Hematopoietic multipotent progenitor cell treated with erythropoietin and hydrocortisone succinate and interleukin-3 and kit ligand, for 8 days (in vitro differentiated cells): ENCODE data around the gene COA3.

Experiments
- DNase-seq: peaks from one replicate; pipeline ENCODE4 v3.0.0-alpha.2; 2015

The COA3 gene

DNA sequence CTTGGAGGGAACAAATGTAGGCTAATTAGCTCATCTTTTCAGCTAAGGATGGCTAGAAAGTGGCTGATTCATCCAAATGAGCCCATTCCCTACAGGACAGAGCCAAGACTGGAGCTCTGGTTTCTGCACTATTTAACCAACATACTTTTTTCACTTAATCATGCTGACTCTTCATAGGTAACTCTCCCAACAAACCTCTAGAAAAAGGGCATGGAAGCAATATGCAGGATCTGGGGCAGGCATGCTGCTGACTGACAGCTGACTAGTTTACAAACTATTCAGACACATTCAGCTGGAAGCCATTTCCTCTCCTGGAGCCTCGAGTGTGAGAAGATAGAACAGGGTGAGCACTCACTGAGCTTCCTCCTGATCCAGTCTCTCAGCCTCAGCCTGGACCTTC, 19.4 kb upstream of the COA3 start:
- DNase-seq: no peak

DNA sequence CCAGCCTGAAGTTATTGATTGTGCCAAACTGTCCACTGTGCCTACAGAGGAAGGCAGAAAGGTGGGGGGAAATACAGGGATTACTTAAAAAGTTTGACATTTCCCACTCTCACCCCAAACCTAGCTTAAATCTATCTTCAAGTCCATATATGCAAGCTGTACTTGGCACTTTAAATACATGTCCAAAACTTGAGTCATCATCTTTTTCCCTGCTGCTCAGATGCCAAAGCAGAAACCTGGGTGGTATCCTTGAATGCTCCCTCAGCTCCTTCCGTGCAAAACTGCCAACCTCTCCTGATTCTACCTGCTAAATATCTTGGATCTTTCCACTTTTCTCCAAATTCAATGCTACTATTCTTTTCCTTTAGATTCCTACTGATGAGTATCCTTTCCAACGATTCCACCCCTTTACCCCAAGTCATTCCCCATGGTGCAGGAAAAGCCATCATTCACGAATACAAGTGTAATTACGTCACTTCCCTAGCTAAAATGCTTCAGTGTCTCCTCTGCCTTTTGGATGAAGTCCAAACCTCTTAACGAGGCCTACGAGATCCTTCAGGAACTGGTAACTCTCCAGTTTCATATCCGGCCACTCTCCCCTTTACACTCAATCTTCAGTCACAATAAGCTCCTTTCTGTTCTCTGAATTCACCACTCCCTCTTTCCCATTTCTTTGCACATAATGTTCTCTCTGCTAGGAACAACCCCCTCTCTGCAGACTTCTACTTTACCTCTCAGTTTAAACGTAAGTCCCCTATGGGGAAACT, 16.3 kb upstream of the COA3 start:
- no peak for DNase-seq

DNA sequence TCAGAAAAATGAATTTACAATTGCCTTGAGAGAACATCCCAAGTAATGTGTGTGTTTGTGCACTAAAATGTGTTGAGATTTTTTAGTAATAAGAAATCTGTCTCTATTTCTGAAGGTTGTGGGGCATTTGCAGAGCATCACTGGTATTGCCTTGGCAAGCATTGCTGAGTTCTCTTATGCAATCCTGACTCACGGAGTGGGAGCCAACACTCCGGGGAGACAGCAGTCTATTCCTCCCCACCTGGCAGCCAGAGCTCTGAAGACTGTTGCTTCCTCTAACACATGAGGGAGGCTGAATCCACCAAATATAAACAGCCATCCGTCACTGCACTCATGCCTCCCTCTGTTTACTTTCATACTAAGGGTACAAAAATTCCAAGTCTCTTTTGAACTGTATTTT, 10.7 kb upstream of the COA3 start:
- no peak for DNase-seq

DNA sequence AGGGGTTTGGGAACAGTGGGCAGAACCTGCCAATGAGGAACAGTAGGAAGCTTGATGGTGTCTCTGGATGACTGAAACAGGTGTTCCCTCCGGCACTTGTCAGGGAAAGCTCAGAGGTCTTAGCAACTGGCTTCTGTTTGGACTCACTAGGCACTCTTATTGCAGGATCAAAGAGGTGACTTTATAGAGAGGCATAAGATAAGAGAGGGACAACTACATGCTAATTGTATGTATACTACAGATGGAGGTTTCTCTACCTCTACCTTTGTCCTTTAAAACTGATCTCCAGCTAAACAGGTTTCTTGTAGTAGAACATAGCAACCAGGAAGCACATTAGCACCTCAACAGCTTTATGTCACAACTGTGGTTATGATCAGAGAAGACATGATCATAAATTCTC, 7.7 kb upstream of the COA3 start:
- DNase-seq: no peak

DNA sequence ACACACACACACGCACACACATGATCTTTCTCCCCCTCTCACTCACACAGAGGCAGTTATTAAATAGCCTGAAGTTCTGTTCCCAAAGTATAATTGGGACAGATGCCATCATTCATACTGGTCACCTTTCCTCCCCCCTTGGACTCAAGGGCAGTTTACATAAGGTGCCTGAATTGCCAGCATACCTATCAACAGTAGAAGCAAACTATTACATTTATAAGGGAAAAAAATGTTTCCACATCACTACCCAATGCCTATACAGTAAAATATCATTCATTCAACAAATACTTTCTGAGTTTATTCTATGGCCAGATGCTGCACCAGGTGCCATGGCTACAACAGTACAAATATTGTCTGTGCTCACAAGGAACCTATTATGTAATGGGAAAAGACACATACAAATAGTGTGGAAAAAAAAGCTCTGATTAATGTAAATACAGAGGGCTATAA, 6.4 kb upstream of the COA3 start:
- DNase-seq: no peak

DNA sequence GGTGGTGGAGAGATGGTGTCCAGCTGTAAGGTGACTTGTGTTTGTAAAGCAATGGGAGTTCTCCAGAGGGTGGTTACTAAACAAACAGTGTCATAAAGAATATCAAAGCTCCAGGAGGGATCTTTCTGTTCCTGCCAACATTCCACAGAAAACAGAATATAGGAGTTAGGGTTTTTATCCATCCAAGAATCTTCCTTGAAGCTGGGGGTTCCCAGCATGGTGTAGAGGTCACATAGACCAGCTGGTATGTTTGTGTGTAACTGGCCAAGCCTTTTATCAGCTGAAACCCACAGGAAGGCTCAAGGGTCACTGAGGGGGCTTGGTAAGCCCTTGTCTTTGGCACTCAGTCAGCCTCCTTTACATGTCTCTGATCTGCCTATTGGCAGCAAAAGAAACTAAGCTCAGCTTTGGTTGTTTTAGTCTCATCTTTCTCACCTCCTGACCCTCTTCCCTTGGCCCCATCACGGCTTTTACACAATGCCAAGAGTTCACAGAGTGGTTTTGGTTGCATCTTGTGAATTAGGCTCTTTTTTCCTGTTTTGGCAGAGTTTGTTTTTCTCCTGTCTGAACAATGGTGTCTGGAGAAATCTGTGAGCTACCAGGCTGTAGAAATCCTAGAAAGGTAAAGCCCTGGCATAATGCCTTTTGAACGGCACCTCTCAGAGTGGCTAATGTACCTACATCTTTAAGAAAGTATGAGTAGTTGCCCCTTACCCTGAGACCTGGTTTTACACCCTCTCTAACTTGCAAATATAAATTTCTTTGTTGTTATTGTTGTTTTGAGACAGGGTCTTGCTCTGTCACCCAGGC, 4.8 kb upstream of the COA3 start:
- DNase-seq: no peak

DNA sequence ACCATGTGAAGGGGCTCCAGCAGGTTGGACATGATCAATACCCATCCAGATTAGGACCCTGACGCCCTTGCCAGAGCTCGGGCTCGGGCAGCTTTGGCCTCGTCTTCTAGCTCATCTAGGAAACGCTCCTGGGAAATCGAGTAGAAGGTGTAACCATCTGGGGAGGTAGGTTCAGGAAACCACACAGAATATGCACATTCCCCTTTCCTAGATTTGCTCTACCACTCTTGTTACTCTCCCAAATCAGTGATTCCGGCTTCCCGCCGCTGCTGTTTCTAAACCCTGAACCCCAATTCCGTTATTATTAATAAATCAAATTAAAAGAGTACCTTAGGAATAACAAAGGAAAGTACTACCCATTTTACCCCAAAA, 507 bp downstream of the COA3 start:
- no peak for DNase-seq

DNA sequence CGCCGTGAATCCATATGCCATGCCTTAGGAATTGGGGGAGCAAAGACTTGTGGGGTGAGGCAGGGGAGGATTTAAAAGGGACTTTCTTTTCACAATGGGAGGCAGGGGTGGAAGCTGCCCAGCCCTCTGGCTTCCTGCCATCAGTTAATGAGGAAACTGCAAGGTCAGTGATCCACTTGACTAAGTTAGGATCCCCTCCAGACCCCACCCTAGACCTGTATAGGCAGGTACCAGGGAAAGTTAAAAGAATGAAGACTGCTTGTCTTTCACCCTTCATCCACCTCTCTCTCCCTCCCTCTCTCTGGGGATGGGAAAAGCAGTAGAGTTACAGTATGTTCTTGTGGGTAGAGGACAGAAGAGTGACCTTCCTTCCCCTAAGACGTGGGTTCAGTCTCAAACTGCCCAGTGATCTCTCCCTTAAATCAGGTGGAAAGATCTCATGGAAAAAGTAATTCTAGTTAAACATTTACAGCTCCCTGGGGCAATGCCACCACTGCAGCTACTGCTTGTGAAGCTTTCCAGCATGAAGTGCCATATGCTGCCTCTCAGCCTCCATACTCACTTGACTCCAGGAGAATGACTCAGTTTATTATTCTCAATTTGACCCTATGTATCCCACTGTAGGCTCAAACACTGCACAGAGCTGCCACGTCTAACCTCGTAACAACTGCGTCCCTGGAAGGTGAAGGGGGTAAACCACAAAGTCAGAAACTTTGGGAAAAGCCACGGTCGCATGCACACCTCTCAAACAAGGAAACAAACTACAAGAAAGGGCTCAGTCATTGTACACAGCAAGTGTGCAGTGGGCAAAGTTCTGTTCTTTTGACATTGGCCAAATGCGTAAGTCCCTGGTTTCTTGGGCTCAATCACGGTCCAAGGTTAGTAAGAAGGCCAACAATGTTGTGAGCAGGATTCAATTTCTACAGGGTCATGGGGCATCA, 1.2 kb downstream of the COA3 start:
- DNase-seq: no peak

DNA sequence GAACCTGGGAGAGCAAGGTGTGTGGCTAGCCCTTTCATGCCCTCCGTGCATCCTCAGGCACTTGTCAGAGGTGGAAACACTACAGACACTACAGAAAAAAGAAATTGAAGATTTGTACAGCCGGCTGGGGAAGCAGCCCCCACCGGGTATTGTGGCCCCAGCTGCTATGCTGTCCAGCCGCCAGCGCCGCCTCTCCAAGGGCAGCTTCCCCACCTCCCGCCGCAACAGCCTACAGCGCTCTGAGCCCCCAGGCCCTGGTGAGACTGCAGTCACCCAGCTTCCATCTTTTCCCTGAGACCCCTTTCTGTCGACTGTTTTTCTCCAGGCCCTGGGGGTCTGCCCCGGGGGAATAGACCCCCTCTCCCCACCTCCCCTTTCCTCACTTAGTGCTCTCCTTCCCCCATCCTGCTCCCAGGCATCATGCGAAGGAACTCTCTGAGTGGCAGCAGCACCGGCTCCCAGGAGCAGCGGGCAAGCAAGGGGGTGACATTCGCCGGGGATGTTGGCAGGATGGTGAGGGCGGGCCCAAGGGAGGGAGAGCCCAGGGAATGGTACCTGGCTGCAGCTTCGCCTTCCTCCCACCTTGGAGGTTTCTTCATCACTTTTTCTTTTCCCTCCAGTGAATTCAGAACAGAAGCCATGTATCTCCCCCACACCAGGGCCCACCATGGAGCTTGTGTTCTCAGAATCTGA, 2.3 kb downstream of the COA3 start:
- no peak for DNase-seq

DNA sequence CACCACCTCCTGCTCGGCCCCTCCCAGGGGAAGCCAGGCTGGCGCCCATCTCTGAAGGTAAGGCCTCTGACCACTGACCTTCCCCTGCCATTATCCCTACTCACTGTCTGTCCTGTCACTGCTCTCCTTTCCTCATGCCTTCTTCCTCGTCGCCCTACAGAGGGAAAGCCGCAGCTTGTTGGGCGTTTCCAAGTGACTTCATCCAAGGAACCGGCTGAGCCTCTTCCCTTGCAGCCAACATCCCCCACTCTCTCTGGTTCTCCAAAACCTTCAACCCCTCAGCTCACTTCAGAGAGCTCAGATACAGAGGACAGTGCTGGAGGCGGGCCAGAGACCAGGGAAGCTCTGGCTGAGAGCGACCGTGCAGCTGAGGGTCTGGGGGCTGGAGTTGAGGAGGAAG, 3.0 kb downstream of the COA3 start:
- no peak for DNase-seq

DNA sequence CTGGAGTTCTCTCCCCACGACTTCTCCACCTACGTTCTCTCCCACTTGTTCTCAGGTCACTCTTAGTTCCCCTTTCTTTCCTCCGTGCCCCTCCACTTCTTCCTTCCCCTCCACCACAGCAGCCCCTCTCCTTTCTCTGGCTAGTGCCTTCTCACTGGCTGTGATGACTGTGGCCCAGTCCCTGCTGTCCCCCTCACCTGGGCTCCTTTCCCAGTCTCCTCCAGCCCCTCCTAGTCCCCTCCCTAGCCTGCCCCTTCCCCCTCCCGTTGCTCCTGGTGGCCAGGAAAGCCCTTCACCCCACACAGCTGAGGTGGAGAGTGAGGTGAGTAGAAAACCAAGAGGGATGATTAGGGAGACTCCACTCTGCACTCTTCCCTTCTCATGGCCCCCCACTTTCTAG, 3.4 kb downstream of the COA3 start:
- no peak for DNase-seq

DNA sequence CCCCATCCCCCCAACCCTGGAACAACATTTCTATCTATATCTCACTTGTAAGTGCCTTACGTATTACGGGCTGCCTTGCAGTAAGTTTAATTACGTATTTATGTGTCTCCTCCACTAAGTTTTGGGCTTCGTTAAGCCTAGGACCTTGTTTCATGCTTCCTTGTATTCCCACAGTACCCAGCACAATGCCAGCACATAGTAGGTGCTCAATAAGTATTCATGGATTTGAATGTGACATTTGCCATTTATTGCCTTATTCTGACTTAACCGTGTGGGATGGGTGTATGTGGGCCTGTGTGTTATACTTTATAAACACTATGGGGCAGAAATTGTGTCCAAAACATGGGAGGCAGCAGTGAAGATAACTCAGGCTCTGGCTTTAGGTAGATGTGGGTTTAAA, 6.0 kb downstream of the COA3 start:
- no peak for DNase-seq

DNA sequence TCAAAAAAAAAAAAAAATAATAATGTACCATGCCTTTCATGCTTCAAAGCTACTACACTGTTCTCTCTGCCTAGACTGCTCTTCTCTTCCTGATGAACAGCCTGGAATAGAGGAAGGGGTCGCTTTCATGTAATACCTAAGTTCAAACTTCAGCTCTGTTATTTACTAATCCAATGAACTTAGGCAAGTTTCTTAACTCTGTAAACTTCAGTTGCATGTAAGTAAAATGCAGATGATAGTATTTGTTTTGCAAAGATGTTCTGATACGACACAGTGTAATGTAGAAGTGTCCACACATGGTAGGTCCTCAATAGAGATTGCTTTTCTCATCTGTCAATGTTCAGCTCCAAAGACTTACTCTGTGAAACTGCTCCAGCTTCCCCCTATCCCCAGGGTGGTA, 6.6 kb downstream of the COA3 start:
- no peak for DNase-seq

DNA sequence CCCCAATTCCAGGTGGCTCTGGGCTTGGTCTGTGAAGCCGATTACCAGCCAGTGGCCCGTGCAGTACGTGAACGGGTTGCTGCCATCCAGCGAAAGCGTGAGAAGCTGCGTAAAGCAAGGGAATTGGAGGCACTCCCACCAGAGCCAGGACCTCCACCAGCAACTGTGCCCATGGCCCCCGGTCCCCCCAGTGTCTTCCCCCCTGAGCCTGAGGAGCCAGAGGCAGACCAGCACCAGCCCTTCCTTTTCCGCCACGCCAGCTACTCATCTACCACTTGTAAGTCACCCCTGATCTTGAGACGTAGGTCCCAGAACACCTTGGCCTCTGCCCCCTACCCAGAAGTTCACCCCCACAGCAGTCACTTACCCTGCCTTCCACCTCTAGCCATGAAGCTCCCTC, 11.2 kb downstream of the COA3 start:
- no peak for DNase-seq

DNA sequence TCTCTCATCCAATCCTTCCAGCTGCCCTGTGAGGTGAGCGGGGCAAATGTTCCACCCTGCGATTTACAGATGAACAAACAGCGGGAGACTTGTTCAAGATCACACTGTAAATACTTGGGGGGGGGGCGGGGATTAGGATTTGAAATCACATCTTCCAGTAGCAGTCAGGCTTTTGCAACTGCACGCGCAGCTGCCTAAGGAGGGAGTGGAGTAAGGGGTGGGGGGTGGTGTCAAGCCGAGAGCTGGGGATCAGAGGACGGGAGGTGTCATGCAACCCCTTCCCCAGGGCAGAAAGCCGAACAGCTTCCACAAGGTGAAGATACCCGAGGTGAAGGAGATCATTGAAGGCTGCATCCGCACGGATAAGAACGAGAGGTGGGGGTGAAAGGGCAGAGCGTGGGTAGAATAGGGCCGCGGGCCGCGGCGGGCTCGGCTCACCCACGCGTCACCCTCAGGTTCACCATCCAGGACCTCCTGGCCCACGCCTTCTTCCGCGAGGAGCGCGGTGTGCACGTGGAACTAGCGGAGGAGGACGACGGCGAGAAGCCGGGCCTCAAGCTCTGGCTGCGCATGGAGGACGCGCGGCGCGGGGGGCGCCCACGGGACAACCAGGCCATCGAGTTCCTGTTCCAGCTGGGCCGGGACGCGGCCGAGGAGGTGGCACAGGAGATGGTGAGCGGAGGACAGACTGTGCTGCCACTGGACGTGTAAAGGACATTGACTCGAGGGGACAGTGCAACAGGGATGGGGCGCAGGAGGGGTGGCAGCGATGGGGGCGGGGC, 13.5 kb downstream of the COA3 start:
- no peak for DNase-seq

DNA sequence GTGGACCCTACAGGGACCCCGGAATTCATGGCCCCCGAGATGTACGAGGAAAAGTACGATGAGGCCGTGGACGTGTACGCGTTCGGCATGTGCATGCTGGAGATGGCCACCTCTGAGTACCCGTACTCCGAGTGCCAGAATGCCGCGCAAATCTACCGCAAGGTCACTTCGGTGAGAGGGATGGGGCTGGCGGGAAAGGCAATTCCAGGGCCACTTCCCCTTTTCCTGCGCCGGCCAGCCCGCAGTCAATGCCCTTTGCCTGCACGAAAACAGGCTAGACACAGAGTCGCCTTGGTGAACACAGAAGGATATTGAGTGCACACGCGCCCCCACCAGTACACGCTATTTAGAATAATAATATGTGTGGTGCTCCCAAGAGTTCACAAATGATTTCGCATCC, 14.1 kb downstream of the COA3 start:
- no peak for DNase-seq

DNA sequence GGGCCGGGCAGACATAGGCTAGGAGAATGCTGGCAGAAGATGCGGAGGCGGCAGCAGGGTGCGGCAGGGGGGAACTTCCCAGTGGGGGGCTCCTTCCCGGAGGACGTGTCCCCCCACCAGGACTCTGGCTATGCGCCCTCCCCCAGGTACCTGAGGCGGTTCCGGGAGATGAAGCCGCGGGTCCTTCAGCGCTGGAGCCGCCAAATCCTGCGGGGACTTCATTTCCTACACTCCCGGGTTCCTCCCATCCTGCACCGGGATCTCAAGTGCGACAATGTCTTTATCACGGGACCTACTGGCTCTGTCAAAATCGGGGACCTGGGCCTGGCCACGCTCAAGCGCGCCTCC, 14.7 kb downstream of the COA3 start:
- no peak for DNase-seq

DNA sequence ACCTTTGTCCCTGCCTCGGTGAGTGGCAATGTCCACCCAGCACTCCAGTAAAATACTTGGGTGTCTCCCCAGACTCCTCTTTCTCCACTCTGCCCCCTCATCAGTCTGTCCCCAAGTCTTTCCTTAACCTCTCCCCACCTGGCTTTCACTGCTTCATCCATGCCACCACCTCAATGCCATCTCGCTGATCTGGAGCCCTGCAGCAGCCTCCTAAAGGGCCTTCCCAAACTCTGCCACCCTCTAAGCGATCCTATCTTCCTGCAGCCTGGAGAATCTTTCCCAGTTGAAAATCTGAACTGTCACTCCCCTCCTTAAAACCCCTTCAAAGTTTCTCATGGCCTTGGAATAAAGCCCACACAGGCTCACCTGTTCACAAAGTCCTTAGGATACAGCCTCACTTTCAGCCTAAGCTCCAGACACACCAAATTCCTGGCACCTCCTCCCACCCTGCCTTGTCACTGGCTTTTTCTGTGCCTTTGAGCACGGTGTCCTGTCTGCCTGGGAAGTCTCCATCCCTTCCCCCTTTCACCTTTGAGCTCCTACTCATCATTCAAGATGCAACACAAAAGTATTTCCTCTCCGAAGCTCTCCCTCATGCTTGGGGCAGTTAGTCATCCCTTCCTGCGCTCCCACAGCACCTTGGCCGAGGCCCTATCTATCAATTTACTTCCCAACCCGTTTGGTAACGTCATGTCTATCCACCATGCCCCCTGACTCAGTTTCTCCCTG, 15.3 kb downstream of the COA3 start:
- no peak for DNase-seq

DNA sequence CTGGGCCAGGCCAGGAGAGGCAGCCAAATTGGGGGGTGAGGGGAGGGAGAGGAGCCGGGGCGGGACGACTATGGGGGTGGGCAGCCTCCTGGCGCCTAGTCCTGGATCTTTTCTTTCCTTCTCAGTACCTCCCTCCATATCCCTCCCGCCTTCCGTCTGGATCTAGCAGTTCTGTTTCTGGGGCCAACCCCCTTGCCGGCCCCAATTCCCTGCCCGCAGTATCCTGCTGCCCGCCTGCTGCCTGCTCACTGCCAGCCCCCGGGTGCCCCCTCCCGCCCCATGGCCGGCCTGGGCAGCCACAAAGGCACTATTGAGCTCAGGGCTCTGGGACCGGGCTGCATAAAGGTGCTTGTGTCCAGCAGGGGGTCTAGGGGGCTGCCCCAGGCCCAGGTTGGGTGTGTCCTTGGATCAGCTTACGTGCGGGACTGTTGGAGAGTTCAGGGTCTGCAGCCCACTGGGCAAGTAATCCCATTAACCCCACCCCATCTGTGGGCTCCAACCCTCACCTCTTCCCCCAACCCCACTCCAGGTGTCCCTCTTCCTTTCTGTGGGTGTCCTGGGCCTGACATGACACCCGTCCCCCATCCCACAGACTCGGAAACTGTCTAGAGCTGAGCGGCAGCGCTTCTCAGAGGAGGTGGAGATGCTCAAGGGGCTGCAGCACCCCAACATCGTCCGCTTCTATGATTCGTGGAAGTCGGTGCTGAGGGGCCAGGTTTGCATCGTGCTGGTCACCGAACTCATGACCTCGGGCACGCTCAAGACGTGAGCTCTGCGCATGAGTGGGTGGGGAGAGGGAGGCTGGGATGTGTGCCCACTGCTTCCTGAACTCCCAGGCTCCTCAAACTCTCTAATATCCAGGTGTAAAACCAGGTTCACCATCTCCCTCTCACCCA, 16.1 kb downstream of the COA3 start:
- no peak for DNase-seq

DNA sequence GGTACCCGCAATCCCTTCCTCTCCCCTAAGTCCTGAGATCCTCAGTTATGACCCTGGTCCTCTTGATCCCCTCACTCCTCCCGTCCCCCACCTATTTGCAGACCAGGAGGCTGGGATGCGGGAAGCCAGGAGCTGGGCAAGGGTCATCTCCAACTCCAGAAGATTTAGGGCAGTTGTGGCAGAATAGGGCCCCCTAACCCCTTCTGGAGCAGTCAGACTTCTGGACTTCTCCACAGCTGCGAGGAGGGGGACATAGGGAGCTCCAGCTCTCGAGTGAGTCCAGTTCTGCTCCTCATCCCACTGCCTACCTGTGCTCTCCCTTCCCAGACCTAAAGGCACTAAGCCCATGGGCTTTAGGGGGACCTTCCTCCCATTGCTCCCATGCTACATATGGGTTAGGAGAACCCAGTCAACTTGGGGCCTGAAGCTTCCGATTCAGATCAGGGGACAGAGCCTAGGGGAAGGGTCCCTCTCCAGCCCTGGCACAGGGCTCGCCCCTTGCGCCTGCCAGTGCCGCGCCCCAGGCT, 16.8 kb downstream of the COA3 start:
- DNase-seq: no peak
